WTC11 (cell line): ENCODE results near the gene UNC13C.

ENCODE experiments used
- CTCF ChIP-seq: fragments of 200-600 bp; IDR thresholded peaks from 2 replicates; pipeline ENCODE4 v1.8.0; 2022; ENCODE audit warnings: antibody characterized with exemption
- ESRRA ChIP-seq: sonication (generic); formaldehyde crosslinking; IDR thresholded peaks from 2 replicates; pipeline ENCODE4 v1.8.1; 2022; ENCODE audit warnings: mild to moderate bottlenecking, missing genetic modification reagents, borderline replicate concordance
- HMGXB4 ChIP-seq: sonication (generic); formaldehyde crosslinking; IDR thresholded peaks from 2 replicates; pipeline ENCODE4 v1.8.1; 2023; ENCODE audit warnings: mild to moderate bottlenecking, moderate library complexity, missing genetic modification reagents
- MAX ChIP-seq: sonication (generic); formaldehyde crosslinking; IDR thresholded peaks from 2 replicates; pipeline ENCODE4 v1.8.0; 2022; ENCODE audit warnings: mild to moderate bottlenecking, missing genetic modification reagents
- PREB ChIP-seq: sonication (generic); formaldehyde crosslinking; IDR thresholded peaks from 2 replicates; pipeline ENCODE4 v1.8.1; 2022; ENCODE audit warnings: mild to moderate bottlenecking, missing genetic modification reagents, moderate library complexity, borderline replicate concordance

GRCh38 chr15:54120949-54121463 is 142.8 kb downstream of the UNC13C start:
- TF ChIP-seq CTCF: no peak
- TF ChIP-seq ESRRA (CRISPR knock-in tag): no peak
- no peak for TF ChIP-seq HMGXB4 (CRISPR knock-in tag)
- no peak for TF ChIP-seq PREB (CRISPR knock-in tag)
- TF ChIP-seq MAX: no peak
